Mucosa of stomach (tissue), 1 donor: ENCODE results near the gene RTL1.

Experiments used
- H3K27me3 ChIP-seq: one replicate; pipeline ENCODE4 v1.7.0; 2013; ENCODE audit warnings: mild to moderate bottlenecking, low read length; ENCODE audit not compliant: control insufficient read depth, insufficient read depth
- H3K36me3 ChIP-seq: one replicate; pipeline ENCODE4 v1.7.0; 2013; ENCODE audit warnings: low read length; ENCODE audit not compliant: control insufficient read depth, insufficient read depth
- H3K4me1 ChIP-seq: one replicate; pipeline ENCODE4 v1.7.0; 2013; ENCODE audit warnings: mild to moderate bottlenecking, low read length; ENCODE audit not compliant: control insufficient read depth, insufficient read depth
- H3K4me3 ChIP-seq: one replicate; pipeline ENCODE4 v1.7.0; 2013; ENCODE audit warnings: low read length
- H3K9ac ChIP-seq: one replicate; pipeline ENCODE4 v1.7.0; 2013; ENCODE audit warnings: mild to moderate bottlenecking, low read length, moderate library complexity
- H3K9me3 ChIP-seq: one replicate; pipeline ENCODE4 v1.7.0; 2013; ENCODE audit warnings: mild to moderate bottlenecking, low read length, moderate library complexity; ENCODE audit not compliant: control insufficient read depth
- donor health status: Pancreatic carcinoma.

The RTL1 gene

DNA sequence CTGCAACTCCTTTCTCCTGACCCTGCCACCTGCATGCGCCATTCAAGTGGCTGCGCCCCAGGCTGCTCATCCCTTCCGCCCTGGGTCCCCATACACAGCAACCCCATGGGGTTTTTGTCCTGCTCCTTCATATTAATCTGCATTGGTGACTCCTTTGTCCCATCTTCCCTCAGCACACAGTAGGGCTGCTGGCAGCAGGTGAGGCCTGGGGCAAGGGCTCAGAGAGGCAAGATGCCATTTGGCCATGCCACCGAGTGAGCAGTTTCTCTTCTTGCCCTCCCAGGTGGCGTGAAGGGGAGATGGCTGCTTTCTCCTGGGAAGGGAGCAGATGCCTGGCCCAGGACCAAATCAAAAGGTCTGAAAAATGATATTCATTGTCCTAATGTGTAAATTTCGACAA lies 9.1 kb downstream of the RTL1 start:
- no peak overlapping the region for H3K4me3 ChIP-seq
- H3K4me1 ChIP-seq, result no peaks in the 10 kb centered on the region
- H3K27me3 ChIP-seq, result peaks cover 3% of the 10 kb centered on the region
- H3K9ac ChIP-seq, result no peak overlapping the region
- H3K36me3 ChIP-seq, result no peaks in the 10 kb centered on the region
- no peaks in the 10 kb centered on the region for H3K9me3 ChIP-seq

GRCh38 chr14:100893760-100894159 lies 9.8 kb downstream of the RTL1 start:
- no peaks in the 10 kb centered on the region for H3K4me1 ChIP-seq
- H3K9ac ChIP-seq, result no peak overlapping the region
- no peaks in the 10 kb centered on the region for H3K9me3 ChIP-seq
- no peaks in the 10 kb centered on the region for H3K36me3 ChIP-seq
- H3K27me3 ChIP-seq, result peaks cover 3% of the 10 kb centered on the region
- H3K4me3 ChIP-seq, result no peak overlapping the region

- H3K4me1 ChIP-seq, result no peaks in the 10 kb centered on the region
- no peak overlapping the region for H3K4me3 ChIP-seq
- peaks cover 3% of the 10 kb centered on the region for H3K27me3 ChIP-seq
- no peaks in the 10 kb centered on the region for H3K9me3 ChIP-seq
- H3K36me3 ChIP-seq, result no peaks in the 10 kb centered on the region
- H3K9ac ChIP-seq, result no peak overlapping the region
These were observed 10.3 kb downstream of the RTL1 start for GRCh38 chr14:100893228-100893601.

DNA sequence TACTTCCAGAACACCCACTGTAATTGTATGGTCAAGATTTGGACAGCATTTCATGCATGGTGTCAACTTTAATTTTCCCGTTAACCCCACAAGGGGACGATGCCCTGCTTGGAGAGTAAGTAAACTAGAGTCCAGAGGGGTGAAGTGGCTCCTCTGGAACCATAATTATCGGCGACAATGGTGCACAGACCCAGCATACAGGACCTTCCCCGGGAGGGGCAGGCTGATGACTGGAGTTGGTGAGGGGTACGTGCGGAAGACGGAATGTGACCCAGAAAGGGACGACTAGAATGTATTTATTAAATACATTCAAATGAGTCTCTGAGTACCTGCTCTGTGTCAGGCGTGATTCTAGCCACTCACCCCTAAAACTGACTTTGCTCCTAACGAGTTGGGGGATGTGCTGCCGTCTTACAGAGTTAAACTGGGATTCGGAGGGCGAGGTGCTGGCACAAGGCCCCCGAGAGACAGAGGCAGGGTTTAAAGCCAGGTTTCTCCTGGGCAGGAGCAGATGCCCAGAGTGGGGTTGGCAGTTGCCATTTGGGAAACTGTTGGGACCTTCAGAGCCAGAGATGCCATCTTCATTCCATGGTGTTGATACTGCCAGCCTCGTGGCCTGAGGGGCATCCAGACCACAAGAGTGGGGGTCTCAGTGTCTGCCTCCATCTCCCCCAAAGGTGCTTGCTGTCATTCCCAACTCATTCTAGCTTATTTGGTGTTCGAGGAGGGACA lies 10.9 kb downstream of the RTL1 start:
- H3K27me3 ChIP-seq, result peaks cover 6% of the 10 kb centered on the region
- no peaks in the 10 kb centered on the region for H3K9me3 ChIP-seq
- H3K9ac ChIP-seq, result no peak overlapping the region
- H3K36me3 ChIP-seq, result no peaks in the 10 kb centered on the region
- no peak overlapping the region for H3K4me3 ChIP-seq
- H3K4me1 ChIP-seq, result no peaks in the 10 kb centered on the region

DNA sequence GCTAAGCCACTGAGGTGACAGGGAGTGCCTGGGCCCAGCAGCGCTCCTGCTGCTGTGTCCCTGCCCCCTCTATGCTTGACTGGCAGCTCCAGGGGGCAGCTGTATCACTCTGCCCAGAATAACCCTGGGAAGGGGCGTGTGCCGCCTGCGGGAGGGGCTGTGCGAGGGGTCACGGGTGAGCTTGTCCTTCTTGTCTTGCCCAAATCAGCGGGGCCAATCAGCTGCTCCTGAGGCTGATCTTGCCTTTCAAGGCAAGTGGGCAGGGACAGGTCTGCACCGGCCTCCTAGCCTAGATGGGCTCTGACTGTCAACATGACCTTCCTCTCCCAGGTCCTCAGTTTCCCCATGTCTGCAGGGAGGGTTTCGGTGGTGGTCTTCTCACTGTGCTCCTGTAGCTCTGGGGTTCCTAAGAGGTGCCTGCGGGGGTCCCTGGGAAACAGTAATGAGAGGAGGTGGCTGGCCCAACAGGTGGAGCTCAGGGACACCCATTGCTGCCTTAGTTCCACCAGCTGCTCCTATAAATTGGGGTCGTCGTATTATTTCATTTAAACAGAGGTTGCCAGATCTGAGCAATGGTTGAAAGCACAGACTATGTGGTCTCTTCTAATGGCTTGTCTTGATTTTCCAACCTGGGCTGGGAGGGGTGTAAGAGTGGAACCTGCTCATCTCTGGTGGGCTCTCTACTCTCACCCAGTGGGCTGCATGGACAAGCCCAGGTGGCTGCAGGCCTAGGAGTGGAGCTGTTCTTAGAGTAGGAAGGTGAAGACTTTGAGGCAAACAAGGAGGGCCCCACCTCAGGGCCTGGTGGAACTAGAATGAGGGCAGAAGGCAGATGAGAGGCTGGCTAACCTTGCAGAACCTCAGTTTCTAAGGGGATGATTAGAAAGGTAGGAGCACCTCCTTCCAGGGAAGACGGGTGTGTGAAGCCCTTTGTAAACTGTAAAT lies 11.7 kb downstream of the RTL1 start:
- Histone ChIP-seq H3K4me3 (no peak overlapping the region), H3K27me3 (peaks cover 6% of the 10 kb centered on the region), H3K9ac (no peak overlapping the region), H3K36me3 (no peaks in the 10 kb centered on the region), H3K4me1 (no peaks in the 10 kb centered on the region), H3K9me3 (no peaks in the 10 kb centered on the region)

DNA sequence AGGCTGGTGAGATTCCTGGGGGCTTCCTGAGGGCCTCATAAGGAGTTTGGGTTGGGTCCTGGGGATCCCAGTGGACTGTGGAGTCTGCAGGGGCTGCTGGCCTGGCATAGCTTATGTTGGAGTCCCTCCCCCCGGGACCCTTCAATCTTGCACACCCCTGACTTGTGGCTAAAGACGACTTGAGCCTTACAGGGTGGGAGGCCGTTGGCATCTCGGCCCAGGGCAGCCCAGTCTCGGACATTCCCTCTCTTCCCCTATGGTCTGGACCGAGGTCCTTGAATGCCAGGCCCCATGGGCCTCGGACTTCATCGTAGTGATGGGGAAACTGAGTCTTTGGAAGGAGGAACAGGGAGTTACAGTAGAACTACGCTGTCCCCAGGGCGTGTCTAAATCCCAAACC lies 12.5 kb downstream of the RTL1 start:
- Histone ChIP-seq H3K9me3 (no peaks in the 10 kb centered on the region), H3K27me3 (peaks cover 3% of the 10 kb centered on the region), H3K4me3 (no peak overlapping the region), H3K36me3 (no peaks in the 10 kb centered on the region), H3K9ac (no peak overlapping the region), H3K4me1 (no peaks in the 10 kb centered on the region)

GRCh38 chr14:100890061-100890850 lies 13.3 kb downstream of the RTL1 start:
- Histone ChIP-seq H3K9me3 (no peaks in the 10 kb centered on the region), H3K9ac (no peak overlapping the region), H3K36me3 (no peaks in the 10 kb centered on the region), H3K27me3 (peaks cover 3% of the 10 kb centered on the region), H3K4me3 (no peak overlapping the region), H3K4me1 (no peaks in the 10 kb centered on the region)

DNA sequence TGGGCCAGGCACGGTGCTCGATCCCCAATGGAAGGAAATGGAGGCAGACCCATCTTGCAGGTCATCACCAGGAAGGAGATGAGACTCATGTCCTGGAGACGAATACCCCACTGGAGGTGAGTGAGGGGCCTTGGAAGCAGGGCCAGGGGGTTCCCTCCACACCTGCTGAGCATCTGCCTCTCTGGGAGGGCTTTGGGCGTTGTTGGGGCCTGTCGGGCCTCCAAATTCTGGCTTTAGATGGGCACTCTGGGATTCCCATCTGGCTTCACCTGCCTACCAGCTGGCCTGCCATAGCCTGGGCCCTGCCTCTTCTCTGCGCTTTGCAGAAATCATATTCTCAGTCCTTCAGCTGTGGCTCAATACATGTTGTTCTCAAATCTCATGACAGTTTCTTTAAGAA lies 13.9 kb downstream of the RTL1 start:
- Histone ChIP-seq H3K27me3 (peaks cover 3% of the 10 kb centered on the region), H3K4me1 (no peaks in the 10 kb centered on the region), H3K4me3 (no peak overlapping the region), H3K9me3 (no peaks in the 10 kb centered on the region), H3K9ac (no peak overlapping the region), H3K36me3 (no peaks in the 10 kb centered on the region)

GRCh38 chr14:100888789-100889315 lies 14.7 kb downstream of the RTL1 start:
- H3K9me3 ChIP-seq, result no peaks in the 10 kb centered on the region
- H3K27me3 ChIP-seq, result peaks cover 3% of the 10 kb centered on the region
- no peak overlapping the region for H3K9ac ChIP-seq
- no peak overlapping the region for H3K4me3 ChIP-seq
- no peaks in the 10 kb centered on the region for H3K36me3 ChIP-seq
- H3K4me1 ChIP-seq, result no peaks in the 10 kb centered on the region

DNA sequence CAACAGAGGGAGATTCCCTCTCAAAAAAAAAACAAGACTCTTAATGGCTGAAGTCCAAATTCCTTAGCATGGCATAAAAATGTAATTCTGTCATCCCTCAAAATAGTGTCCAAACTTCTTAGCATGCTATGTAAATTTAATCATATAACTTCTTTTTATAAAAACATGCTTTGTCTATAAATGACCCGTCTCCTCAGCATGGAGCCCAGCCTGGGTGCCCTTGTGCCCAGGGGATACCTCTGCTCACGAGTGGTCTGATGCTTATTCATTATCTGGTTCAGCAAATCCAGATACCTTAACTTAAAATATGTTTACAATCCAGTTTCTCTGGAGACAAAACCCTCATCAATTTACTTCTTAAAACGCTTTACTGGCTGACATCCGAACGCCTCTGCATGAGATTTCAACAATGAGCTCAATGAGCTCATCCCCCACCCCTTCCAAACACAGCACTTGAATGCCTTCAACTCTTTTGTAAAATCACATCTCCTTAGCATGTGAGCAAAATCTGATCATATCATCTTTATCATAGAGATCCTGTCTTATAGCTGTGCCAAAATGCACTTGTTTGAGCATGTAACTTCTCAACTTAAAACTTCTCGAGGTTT lies 15.7 kb downstream of the RTL1 start:
- Histone ChIP-seq H3K27me3 (peaks cover 3% of the 10 kb centered on the region), H3K36me3 (no peaks in the 10 kb centered on the region), H3K4me1 (no peaks in the 10 kb centered on the region), H3K9me3 (no peaks in the 10 kb centered on the region), H3K4me3 (no peak overlapping the region), H3K9ac (no peak overlapping the region)

DNA sequence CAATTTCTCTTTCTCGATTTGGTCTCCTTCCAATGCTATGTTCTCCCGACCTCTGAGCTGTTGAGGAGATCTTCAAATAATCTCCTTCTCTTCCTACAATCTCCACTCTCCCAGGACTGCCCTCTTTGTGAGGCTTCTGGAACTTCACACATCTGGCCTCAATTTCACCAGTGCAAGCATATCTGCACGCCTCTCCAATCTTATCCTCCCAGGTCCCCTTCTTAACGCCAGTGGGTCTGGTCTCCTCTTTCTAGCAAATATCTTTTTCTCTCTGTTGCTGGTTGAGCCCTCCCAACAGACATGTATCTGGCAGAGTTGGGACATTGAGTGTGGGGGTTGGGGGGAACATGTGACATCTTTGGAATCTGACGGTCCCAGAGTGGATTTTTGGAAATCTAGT lies 17.9 kb downstream of the RTL1 start:
- H3K4me1 ChIP-seq, result no peaks in the 10 kb centered on the region
- H3K36me3 ChIP-seq, result no peaks in the 10 kb centered on the region
- no peak overlapping the region for H3K4me3 ChIP-seq
- no peaks in the 10 kb centered on the region for H3K9me3 ChIP-seq
- H3K27me3 ChIP-seq, result peaks cover 3% of the 10 kb centered on the region
- H3K9ac ChIP-seq, result no peak overlapping the region
